Esophagus squamous epithelium (tissue), 4 donors: ENCODE results near the gene GPC5.

Source experiments
- POLR2A ChIP-seq, 4 donors: fragments of 450-650 bp; IDR thresholded peaks; one replicate each; pipeline ENCODE4 v1.6.1; 2017; ENCODE audit warnings: antibody characterized with exemption in 4 of 4, mild to moderate bottlenecking in 4 of 4, moderate library complexity in 3 of 4
- TF ChIP-seq, protein P1 (sequence below), 6 experiments: fragments of 450-650 bp in 4 of 6; fragments of 200-600 bp in 2 of 6; sonication (generic) in 2 of 6; IDR thresholded peaks; one replicate each; pipeline ENCODE4 v1.5.1; 2016 to 2019; ENCODE audit warnings: antibody characterized with exemption in 6 of 6, mild to moderate bottlenecking in 4 of 6, moderate library complexity in 4 of 6

DNA sequence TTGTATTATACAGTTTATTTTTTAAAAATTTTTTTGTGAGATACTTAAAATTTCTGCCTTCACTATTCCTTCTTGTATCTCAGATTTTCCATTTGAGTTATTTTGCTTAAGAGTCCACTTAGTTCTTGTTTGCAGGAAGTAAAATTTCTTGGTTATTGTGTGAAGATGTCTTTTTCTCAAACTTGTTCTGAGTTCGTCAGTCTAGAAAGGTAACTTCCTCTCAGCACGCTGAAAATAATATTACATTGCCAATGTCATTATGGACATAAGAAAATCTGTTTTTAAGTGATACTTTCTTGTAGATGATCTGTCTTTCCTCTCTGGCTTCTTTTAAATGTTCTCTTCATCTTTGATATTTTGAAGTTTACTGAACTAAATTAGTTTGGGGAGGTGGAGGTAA, 1096.5 kb downstream of the GPC5 start:
- TF ChIP-seq, protein P1, sequence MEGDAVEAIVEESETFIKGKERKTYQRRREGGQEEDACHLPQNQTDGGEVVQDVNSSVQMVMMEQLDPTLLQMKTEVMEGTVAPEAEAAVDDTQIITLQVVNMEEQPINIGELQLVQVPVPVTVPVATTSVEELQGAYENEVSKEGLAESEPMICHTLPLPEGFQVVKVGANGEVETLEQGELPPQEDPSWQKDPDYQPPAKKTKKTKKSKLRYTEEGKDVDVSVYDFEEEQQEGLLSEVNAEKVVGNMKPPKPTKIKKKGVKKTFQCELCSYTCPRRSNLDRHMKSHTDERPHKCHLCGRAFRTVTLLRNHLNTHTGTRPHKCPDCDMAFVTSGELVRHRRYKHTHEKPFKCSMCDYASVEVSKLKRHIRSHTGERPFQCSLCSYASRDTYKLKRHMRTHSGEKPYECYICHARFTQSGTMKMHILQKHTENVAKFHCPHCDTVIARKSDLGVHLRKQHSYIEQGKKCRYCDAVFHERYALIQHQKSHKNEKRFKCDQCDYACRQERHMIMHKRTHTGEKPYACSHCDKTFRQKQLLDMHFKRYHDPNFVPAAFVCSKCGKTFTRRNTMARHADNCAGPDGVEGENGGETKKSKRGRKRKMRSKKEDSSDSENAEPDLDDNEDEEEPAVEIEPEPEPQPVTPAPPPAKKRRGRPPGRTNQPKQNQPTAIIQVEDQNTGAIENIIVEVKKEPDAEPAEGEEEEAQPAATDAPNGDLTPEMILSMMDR (IDR thresholded peaks at IDR 0.05) = no peak
- TF ChIP-seq POLR2A (IDR thresholded peaks at IDR 0.05) = no peak
